Ovary (tissue), 10 donors: ENCODE measurements around the gene CYSRT1. TPM values are rescaled to one million over a fixed set of nuclear protein-coding genes. Genes with fewer than 3 reads are reported as not detected.

Experiments used
- DNase-seq, 5 donors: peaks; one replicate each; pipeline ENCODE4 v3.0.0-alpha.2; 2019 to 2020
- H3K27ac ChIP-seq, 2 donors: fragments of 200-600 bp; one replicate each; pipeline versions ENCODE4 v1.5.1 to v1.8.0; 2019 to 2022
- H3K27me3 ChIP-seq: fragments of 200-600 bp; one replicate; pipeline ENCODE4 v1.8.0; 2022
- H3K36me3 ChIP-seq: fragments of 200-600 bp; sonication (generic); one replicate; pipeline ENCODE4 v1.5.1; 2019
- H3K4me1 ChIP-seq: one replicate; pipeline ENCODE4 v1.8.1; 2013; ENCODE audit warnings: mild to moderate bottlenecking, moderate library complexity; ENCODE audit not compliant: insufficient read depth
- H3K4me3 ChIP-seq: fragments of 200-600 bp; sonication (generic); one replicate; pipeline ENCODE4 v1.5.1; 2017
- H3K9me3 ChIP-seq, 2 donors: fragments of 200-600 bp in 1 of 2; sonication (generic) in 1 of 2; one replicate each; pipeline versions ENCODE4 v1.5.1 to v1.8.1; 2013 to 2019; ENCODE audit warnings: mild to moderate bottlenecking in 1 of 2, moderate library complexity in 1 of 2
- EP300 ChIP-seq: sonication (generic); formaldehyde crosslinking; IDR thresholded peaks from one replicate; pipeline ENCODE4 v1.6.1; 2017; ENCODE audit warnings: antibody characterized with exemption
- POLR2A ChIP-seq: fragments of 450-650 bp; IDR thresholded peaks from one replicate; pipeline ENCODE4 v1.6.1; 2017; ENCODE audit warnings: antibody characterized with exemption, mild to moderate bottlenecking, moderate library complexity
- WGBS, 3 donors: extraction: QIAGEN DNeasy Blood & Tissue Kit in 1 of 3; methylation state at CpG; one replicate each; pipeline versions ENCODE4 v1.1.5 to v1.1.7; 2013 to 2017; 5-methylcytosine and 5-hydroxymethylcytosine counted together
- intact Hi-C, 4 donors: fragments of 100-400 bp; cut with DNase I; formaldehyde crosslinking; loops; one replicate each; pipeline versions ENCODE4 v1.11.0 to v1.15.1; 2022 to 2023
- long read RNA-seq, 3 donors: library from polyadenylated mRNA in 2 of 3; unstranded in 2 of 3; transcript quantifications; one replicate each; pipeline ENCODE4 v2.0.0 and lab custom pipeline, GENCODE V29; 2021 to 2026
- polyA plus RNA-seq, 2 donors: library from polyadenylated mRNA; stranded (reverse); fragments of 200-250 nt in 1 of 2; fragments of 350-450 nt in 1 of 2; fragmentation: Illumina TruSeq in 1 of 2; extraction: RNeasy Lipid Tissue Mini Kit (QIAGEN cat#74804) in 1 of 2; gene quantifications; one replicate each; pipeline ENCODE4 v1.2.3, GENCODE V29; 2013 to 2014
- total RNA-seq, 7 donors: library from RNA; depleted of rRNA in 2 of 7; stranded (reverse); fragments of >200 nt in 2 of 7; fragmentation: NEBNext Ultra II Directional in 3 of 7; extraction: Animal tissue kit (Norgen Biotek cat#: 25700) in 3 of 7; gene quantifications; one replicate each; pipeline versions ENCODE4 v1.1.0 to v1.2.4, GENCODE V29; 2016 to 2023
- TF ChIP-seq, protein P1 (sequence below), 3 donors: fragments of 450-650 bp in 2 of 3; fragments of 200-600 bp in 1 of 3; IDR thresholded peaks; one replicate each; pipeline versions ENCODE4 v1.5.1 to v1.8.0; 2016 to 2022; ENCODE audit warnings: antibody characterized with exemption in 3 of 3, mild to moderate bottlenecking in 1 of 3
- donor health status: DM: no; HTN: no; CAD: no; lungs with moderate emphysema.
- donor health status: DM: no; HTN: no; CAD: no.
- donor health status: Bipolar disorder and iron deficiency.
- donor health status: DM: yes; HTN: yes; CAD: no.
- donor health status: DM: no; HTN: no; CAD: no.
- donor health status: DM: yes; HTN: yes; CAD: no.

Gene CYSRT1, protein sequence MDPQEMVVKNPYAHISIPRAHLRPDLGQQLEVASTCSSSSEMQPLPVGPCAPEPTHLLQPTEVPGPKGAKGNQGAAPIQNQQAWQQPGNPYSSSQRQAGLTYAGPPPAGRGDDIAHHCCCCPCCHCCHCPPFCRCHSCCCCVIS
- under 1 TPM in 4 of 7 donors, not detected in 3; 0.15 to 0.80 (median 0.33) TPM for total RNA-seq
- polyA plus RNA-seq, result under 1 TPM in 1 of 2 donors, not detected in 1; 0.12 TPM
- long read RNA-seq, donor 1, result 0 reads
- long read RNA-seq, donor 2, partial matches to known transcripts, result 0 of 1 reads
- long read RNA-seq, donor 2, other reads (novel, unspliced or antisense), result 0 of 1 reads
- long read RNA-seq, donor 3, result 0 reads

DNA sequence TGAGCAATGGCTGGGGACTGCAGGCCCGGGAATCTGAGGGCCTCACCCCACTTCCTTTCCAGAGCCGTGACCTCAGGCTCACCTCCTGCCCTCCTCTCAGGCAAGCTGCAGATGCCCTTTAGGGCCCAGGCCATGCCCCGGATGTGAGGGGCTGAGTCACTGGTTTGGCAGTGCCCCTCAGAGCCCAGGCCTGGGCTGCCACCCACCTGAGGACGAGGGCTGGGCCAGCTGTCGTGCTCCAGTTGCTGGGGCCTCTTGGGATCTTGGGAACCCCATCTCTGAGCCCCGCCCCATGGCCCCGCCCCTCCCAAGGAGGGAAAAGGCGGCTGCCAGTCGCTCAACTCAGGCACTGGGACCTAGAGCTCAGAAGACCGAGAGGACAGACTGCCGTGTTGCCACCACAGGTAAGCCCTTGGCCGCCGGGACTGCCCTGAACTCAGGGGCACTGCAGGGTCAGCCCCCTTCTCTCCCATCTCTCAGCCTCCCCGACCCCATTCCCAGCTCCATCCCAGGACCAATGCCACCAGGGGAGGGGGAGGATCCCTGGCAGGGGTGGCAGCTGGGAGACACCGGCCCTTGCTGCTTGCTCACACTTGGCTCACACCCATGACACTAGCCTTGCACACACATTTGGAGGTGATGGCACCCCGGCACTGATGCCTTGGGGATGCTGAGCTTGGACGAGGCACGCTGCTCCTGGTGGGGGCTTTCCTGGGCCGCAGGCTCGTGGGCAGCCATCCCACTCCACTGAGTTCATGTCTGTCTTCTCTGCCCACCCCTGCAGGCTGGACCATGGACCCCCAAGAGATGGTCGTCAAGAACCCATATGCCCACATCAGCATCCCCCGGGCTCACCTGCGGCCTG lies at the start of gene CYSRT1:
Gene CYSRT1, plus strand, starts transcription at position 345 of the 865 bp plus-strand sequence. Its CDS starts 448 bp downstream, at position 793.
- peaks cover 6% of the 10 kb centered on the region for H3K4me1 ChIP-seq
- H3K36me3 ChIP-seq, result no peaks in the 10 kb centered on the region
- peaks cover 7% of the 10 kb centered on the region for H3K27me3 ChIP-seq
- H3K27ac ChIP-seq, result no peak within 1 kb of the TSS
- 41 to 54% (median 46%) methylated on average over 22 to 23 of the region's 23 CpGs for whole genome bisulfite sequencing, 3 donors
- DNase-seq, result no peak
- TF ChIP-seq POLR2A, result no peak
- TF ChIP-seq EP300, result no peak
- TF ChIP-seq, protein P1, sequence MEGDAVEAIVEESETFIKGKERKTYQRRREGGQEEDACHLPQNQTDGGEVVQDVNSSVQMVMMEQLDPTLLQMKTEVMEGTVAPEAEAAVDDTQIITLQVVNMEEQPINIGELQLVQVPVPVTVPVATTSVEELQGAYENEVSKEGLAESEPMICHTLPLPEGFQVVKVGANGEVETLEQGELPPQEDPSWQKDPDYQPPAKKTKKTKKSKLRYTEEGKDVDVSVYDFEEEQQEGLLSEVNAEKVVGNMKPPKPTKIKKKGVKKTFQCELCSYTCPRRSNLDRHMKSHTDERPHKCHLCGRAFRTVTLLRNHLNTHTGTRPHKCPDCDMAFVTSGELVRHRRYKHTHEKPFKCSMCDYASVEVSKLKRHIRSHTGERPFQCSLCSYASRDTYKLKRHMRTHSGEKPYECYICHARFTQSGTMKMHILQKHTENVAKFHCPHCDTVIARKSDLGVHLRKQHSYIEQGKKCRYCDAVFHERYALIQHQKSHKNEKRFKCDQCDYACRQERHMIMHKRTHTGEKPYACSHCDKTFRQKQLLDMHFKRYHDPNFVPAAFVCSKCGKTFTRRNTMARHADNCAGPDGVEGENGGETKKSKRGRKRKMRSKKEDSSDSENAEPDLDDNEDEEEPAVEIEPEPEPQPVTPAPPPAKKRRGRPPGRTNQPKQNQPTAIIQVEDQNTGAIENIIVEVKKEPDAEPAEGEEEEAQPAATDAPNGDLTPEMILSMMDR (IDR thresholded peaks at IDR 0.05), result no peak
- intact Hi-C loops, result loop anchor here in 3 of 4 donors (5.0 to 10.0 kb wide), 3 partner anchors 98 to 440 kb away; no protein-coding TSS in a partner anchor
- H3K9me3 ChIP-seq, result no peaks in the 10 kb centered on the region
- peak within 1 kb of the TSS; percentile 50 for H3K4me3 ChIP-seq

DNA sequence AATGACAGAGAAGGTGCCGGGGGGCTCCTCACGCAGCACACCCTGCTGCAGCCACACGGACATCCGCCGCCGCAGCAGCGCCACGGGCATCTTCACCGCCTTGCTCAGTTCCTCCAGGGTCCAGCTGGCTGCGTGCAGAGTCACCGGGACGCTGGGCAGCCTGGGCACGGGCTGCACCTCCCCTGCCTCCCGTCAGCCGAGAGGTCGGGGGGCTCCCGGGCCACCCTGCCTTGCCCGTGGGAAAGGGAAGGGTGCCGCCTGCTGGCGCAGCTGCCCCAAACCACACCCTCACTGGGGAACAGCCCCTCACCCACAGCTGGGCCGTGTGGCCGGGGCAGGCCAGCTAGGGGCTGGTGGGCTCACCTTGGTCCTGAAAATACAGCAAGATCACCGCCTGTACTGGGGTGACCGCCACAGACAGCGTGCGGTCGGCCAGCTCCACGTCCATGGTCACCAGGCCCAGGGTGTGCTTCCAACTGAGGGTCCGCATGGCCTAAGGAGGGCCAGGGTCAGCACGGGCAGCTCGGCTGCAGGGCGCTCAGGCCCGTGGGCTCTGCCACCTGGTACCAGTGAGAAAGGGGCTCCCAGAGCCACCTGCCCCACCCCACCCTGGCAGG lies 49.5 kb upstream of the CYSRT1 start:
- WGBS, 3 donors, result 25 to 48% (median 39%) methylated on average over 24 to 33 of the region's 33 CpGs
- no peak for DNase-seq
- Histone ChIP-seq H3K9me3 (no peaks in the 10 kb centered on the region), H3K4me3 (no peak overlapping the region), H3K4me1 (no peaks in the 10 kb centered on the region), H3K27ac (no peak overlapping the region), H3K27me3 (no peaks in the 10 kb centered on the region), H3K36me3 (no peaks in the 10 kb centered on the region)
- TF ChIP-seq EP300 (no peak), POLR2A (no peak)
- TF ChIP-seq, protein P1 (IDR thresholded peaks at IDR 0.05), result no peak
- intact Hi-C loops, result no loop called here

DNA sequence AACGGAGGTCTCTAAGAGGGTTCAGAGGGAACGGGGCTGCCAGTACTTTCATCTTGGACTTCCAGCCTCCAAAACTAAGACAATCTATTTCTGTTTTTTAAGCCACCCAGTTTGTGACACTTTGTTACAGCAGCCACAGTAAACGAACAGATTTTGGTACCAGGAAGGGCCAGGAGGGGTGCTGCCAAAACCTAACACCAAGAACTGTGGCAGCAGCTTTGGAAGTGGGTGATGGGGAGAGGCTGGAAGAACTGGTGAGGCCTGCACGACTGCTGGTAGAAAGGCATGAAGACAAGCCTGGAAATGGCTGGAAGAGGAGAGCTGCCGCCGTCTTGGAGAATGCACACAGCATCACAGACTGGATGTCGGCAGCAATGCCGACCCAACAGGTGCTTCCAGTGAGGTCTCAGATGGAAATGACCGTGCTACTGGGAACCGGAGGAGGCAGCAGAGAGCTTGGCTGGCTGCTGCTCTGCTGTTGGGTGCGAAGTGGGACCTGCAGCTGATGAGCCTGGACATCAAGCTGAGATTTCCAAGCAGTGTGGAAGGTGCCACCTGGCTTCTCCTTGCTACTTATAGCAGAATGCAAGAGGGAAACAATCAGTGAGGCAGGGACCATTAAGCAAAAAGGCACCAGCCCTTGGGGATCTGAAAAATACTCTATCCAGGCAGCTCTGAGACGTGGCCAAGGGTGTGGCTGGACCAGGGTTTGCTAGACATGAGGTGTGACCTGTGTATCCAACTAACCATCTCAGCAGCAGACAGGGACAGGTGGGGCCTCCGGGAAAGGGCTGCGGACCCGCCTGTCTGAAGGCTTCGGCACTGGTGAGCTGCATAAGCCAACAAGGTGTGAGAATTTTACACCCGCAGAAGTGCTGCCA lies 48.4 kb upstream of the CYSRT1 start:
- 47 to 55% (median 51%) methylated on average over 17 of the region's 17 CpGs for WGBS, 3 donors
- intact Hi-C loops, result no loop called here
- Histone ChIP-seq H3K4me1 (no peaks in the 10 kb centered on the region), H3K36me3 (no peaks in the 10 kb centered on the region), H3K4me3 (no peak overlapping the region), H3K27me3 (no peaks in the 10 kb centered on the region), H3K9me3 (no peaks in the 10 kb centered on the region), H3K27ac (no peak overlapping the region)
- no peak for TF ChIP-seq POLR2A
- no peak for TF ChIP-seq EP300
- TF ChIP-seq, protein P1 (IDR thresholded peaks at IDR 0.05), result no peak
- DNase-seq, result no peak
